ENCODE data around the gene B4GALNT1.

- TF ChIP-seq POLR2A (IDR thresholded peaks at IDR 0.05; ENCODE audit: extremely low read depth, insufficient read length) (no peak), CTCF (IDR thresholded peaks at IDR 0.05; ENCODE audit: low read depth, low read length) (no peak), MYC (IDR thresholded peaks at IDR 0.05; ENCODE audit: low read depth, low read length) (no peak), MAX (IDR thresholded peaks at IDR 0.05; ENCODE audit: low read depth, low read length) (no peak)
Measured at GRCh38 chr12:57628280-57629191, 4.5 kb downstream of the B4GALNT1 start.

Data from NB4 (cell line).